Measurements from ENCODE around the gene LTC4S. TPM values are rescaled to one million over a fixed set of nuclear protein-coding genes. Genes with fewer than 3 reads are reported as not detected.
A peak's percentile ranks its signal among the peaks of the same experiment; 100 is the strongest.

The LTC4S gene
- total and polyA plus RNA-seq, 9 of the 15 experiments (the other 6 are each of a cell fraction or from before 2014, with no cell fraction given), result 0.17 to 0.77 (median 0.75) TPM; not detected in 6

- Histone ChIP-seq H3K36me3 (ENCODE audit: control insufficient read depth, insufficient read depth, low read length) (peaks cover 54% of the 10 kb centered on the region; the same call in 2 of the 3 replicates), H3K27me3 (ENCODE audit: control insufficient read depth in 2 of 2, insufficient read depth in 2 of 2, low read length in 2 of 2) (no peaks in the 10 kb centered on the region), H3K4me3 (0 out of 2 replicates have a peak overlapping the region, but pooled peaks have one; percentile 2), H4K20me1 (replicated peaks; ENCODE audit: control insufficient read depth, insufficient read depth, low read length) (no peaks in the 10 kb centered on the region), H3K9me1 (ENCODE audit: control insufficient read depth, insufficient read depth, low read length) (peaks cover 6% of the 10 kb centered on the region), H3K9ac (ENCODE audit: insufficient read depth in 1 of 2, low read depth in 2 of 2, low read length in 2 of 2) (peak overlapping the region; percentile 12 to 89; a peak in 3 of 4 replicates), H2AFZ (ENCODE audit: low read depth, low read length) (no peak overlapping the region), H3K9me3 (replicated peaks; ENCODE audit: control insufficient read depth, insufficient read depth, low read depth, low read length) (no peaks in the 10 kb centered on the region), H3K4me1 (replicated peaks in 1 of 2; ENCODE audit: control insufficient read depth in 2 of 2, insufficient read depth in 2 of 2, low read length in 2 of 2) (peaks cover 23 to 75% of the 10 kb centered on the region in 2 experiments), H3K79me2 (ENCODE audit: control insufficient read depth, insufficient read depth, low read length) (peaks cover 46% of the 10 kb centered on the region), H3K4me2 (ENCODE audit: insufficient read depth, low read length) (peak overlapping the region; percentile 83), H3K27ac (ENCODE audit: extremely low read depth, low read depth, low read length) (peak overlapping the region; percentile 46; the same call in 2 of the 3 replicates)
- DNase-seq (ENCODE audit: extremely low read depth in 1 of 4, low spot score in 3 of 4), result peak; percentile 44 to 64 (median 52)
- POLR2A ChIA-PET, result interaction anchor here (0.5 to 1.6 kb wide), 2 partner anchors 9 to 542 kb away, joined by 4 to 5 read pairs; no protein-coding TSS in a partner anchor
- in situ Hi-C loops (cut with MboI), result no loop called here
- 58% methylated on average over 14 of the region's 18 CpGs for WGBS (ENCODE audit: insufficient coverage, low coverage, missing lambda C conversion rate)
- intact Hi-C loops (cut with micrococcal nuclease), result loop anchor here (2.0 kb wide), 1 partner anchor 15 kb away; no protein-coding TSS in a partner anchor
- ATAC-seq, result no peak
- no TSS peak for BruUV-seq (replicated peaks)
- CTCF ChIA-PET (ENCODE audit: low intra/inter-chr PET ratio), result no interaction called here
- FAIRE-seq, result peak; percentile 87
- peak; percentile 62 for TF ChIP-seq VEZF1 (CRISPR knock-in tag; IDR thresholded peaks at IDR 0.05)
- no peak for TF ChIP-seq ZC3H11A (IDR thresholded peaks at IDR 0.05; ENCODE audit: low read depth, low read length)
- no peak for TF ChIP-seq ETV1 (tag; conservative IDR thresholded peaks at IDR 0.05; ENCODE audit: low read depth)
- TF ChIP-seq CBFA2T2 (conservative IDR thresholded peaks at IDR 0.05), result peak; percentile 50
- TF ChIP-seq POLR2AphosphoS5 (IDR thresholded peaks at IDR 0.05; ENCODE audit: control insufficient read depth, insufficient read depth, low read depth, low read length), result peak; percentile 41; the same call in 1 of the 2 replicates
- TF ChIP-seq BRD4 (IDR thresholded peaks at IDR 0.05), result no peak
- 0 out of 2 replicates have a peak, but pooled peaks have one; percentile 40 for TF ChIP-seq SUPT5H (IDR thresholded peaks at IDR 0.05)
- no peak for TF ChIP-seq MAZ (CRISPR knock-in tag; conservative IDR thresholded peaks at IDR 0.05 in 1 of 2, IDR thresholded peaks at IDR 0.05 in 1 of 2)
- no peak for TF ChIP-seq FOXJ2 (tag; IDR thresholded peaks at IDR 0.05)
- TF ChIP-seq ZNF561 (CRISPR knock-in tag; conservative IDR thresholded peaks at IDR 0.05), result no peak
- TF ChIP-seq ZBTB5 (IDR thresholded peaks at IDR 0.05), result no peak
- TF ChIP-seq ETS2 (tag; IDR thresholded peaks at IDR 0.05; ENCODE audit: borderline replicate concordance, poor library complexity, severe bottlenecking), result no peak
- TF ChIP-seq THAP12 (CRISPR knock-in tag; IDR thresholded peaks at IDR 0.05), result no peak
- TF ChIP-seq ARID2 (IDR thresholded peaks at IDR 0.05), result no peak
- no peak for TF ChIP-seq KDM2B (CRISPR knock-in tag; IDR thresholded peaks at IDR 0.05)
Measured at GRCh38 chr5:179803651-179804554, 10.1 kb downstream of the LTC4S start.

Measured in K562 (cell line).